A673 (cell line): ENCODE results near the gene ABHD17C. TPM values are rescaled to one million over a fixed set of nuclear protein-coding genes. Genes with fewer than 3 reads are reported as not detected.

Experiments used
- BruUV-seq: library from RNA; stranded (reverse); fragments of 400-500 nt; replicated peaks from 2 replicates; lab custom pipeline; 2021; lab: Mats Ljungman, UMichigan
- CTCF ChIA-PET: fragments of 300-600 bp; sonication (Branson Sonifier 250); formaldehyde crosslinking; loops from one replicate; lab custom pipeline; 2022; ENCODE audit warnings: antibody characterized with exemption; lab: Charles Lee
- POLR2A ChIA-PET: fragments of 300-600 bp; sonication (Branson Sonifier 250); formaldehyde crosslinking; loops from one replicate; lab custom pipeline; 2022; ENCODE audit warnings: antibody characterized with exemption; ENCODE audit not compliant: low non-redundant PET; lab: Charles Lee
- DNase-seq: peaks from one replicate; pipeline ENCODE4 v3.0.0-alpha.2; 2015; ENCODE audit warnings: low spot score
- H3K27ac ChIP-seq: fragments of 200-600 bp; sonication (generic); 2 replicates; pipeline ENCODE4 v1.5.1; 2016; ENCODE audit warnings: mixed run types, low read depth, mild to moderate bottlenecking, mixed read lengths, antibody characterized with exemption, low read length; ENCODE audit not compliant: poor library complexity, severe bottlenecking
- H3K27me3 ChIP-seq: fragments of 200-600 bp; sonication (generic); replicated peaks from 2 replicates; pipeline ENCODE4 v1.6.1; 2017; ENCODE audit warnings: mixed run types, low read depth, mild to moderate bottlenecking, mixed read lengths, antibody characterized with exemption, low read length; ENCODE audit not compliant: insufficient read depth, poor library complexity
- H3K36me3 ChIP-seq: fragments of 200-600 bp; sonication (generic); 2 replicates; pipeline ENCODE4 v1.6.1; 2016; ENCODE audit warnings: mixed run types, mild to moderate bottlenecking, mixed read lengths, antibody characterized with exemption, low read length; ENCODE audit not compliant: insufficient read depth, poor library complexity, severe bottlenecking
- H3K4me1 ChIP-seq: fragments of 200-600 bp; sonication (generic); 2 replicates; pipeline ENCODE4 v1.6.1; 2017; ENCODE audit warnings: mixed run types, mild to moderate bottlenecking, mixed read lengths, antibody characterized with exemption, low read length; ENCODE audit not compliant: insufficient read depth, poor library complexity, severe bottlenecking
- H3K4me3 ChIP-seq: fragments of 200-600 bp; sonication (generic); 2 replicates; pipeline ENCODE4 v1.5.1; 2016; ENCODE audit warnings: low read depth, mixed run types, mild to moderate bottlenecking, mixed read lengths, low read length; ENCODE audit not compliant: poor library complexity, severe bottlenecking
- H3K9me3 ChIP-seq: fragments of 200-600 bp; sonication (generic); 2 replicates; pipeline ENCODE4 v1.6.1; 2016; ENCODE audit warnings: mixed run types, low read depth, mild to moderate bottlenecking, mixed read lengths, antibody characterized with exemption, low read length; ENCODE audit not compliant: poor library complexity, severe bottlenecking
- EZH2 ChIP-seq: fragments of 200-600 bp; sonication (generic); IDR thresholded peaks from 2 replicates; pipeline ENCODE4 v1.6.1; 2017; ENCODE audit warnings: borderline replicate concordance, low read depth, mild to moderate bottlenecking, mixed read lengths, antibody characterized with exemption, low read length; ENCODE audit not compliant: poor library complexity, severe bottlenecking
- intact Hi-C: fragments of 100-400 bp; cut with micrococcal nuclease; formaldehyde crosslinking; loops from one replicate; pipeline ENCODE4 v1.10.0; 2022; ENCODE audit not compliant: unreplicated experiment
- total RNA-seq: library from RNA; stranded (reverse); gene quantifications from 2 replicates; pipeline ENCODE4 v1.2.3, GENCODE V29; 2021
- TF ChIP-seq, protein P1 (sequence below): fragments of 300-800, 200-600 bp; sonication (generic); conservative IDR thresholded peaks from 2 replicates; pipeline ENCODE4 v1.5.1; 2017; ENCODE audit warnings: low read depth, mild to moderate bottlenecking, antibody characterized with exemption, low read length, moderate library complexity, mixed read lengths

Gene ABHD17C
- total RNA-seq, 1 experiment from 2014 or later: 9.9 TPM

DNA sequence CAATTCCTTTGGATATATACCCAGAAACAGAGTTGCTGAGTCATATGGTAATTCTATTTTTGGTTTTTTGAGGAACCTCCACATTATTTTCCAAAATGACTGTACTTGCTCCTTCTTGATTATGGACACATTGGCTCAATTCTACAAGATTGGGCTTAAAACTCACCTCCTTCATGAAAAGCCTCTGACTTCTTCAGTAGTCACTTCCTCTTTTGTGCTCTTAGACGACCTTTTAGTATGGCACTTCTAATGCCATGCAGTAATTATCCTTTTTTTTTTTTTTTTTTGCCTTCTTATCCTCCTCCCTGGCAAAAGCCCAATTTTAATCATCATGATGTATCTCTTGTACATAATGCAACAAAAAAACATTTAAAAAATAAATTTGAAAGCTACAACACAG, 33.0 kb upstream of the ABHD17C start:
- intact Hi-C loops: loop anchor here (10.0 kb wide), 1 partner anchor 113 kb away; the partner anchor contains the start of gene CEMIP
- H3K4me1 ChIP-seq: no peaks in the 10 kb centered on the region
- no peaks in the 10 kb centered on the region for H3K36me3 ChIP-seq
- ChIA-PET POLR2A (no interaction called here), CTCF (no interaction called here)
- no peak overlapping the region for H3K4me3 ChIP-seq
- no peaks in the 10 kb centered on the region for H3K27me3 ChIP-seq
- TF ChIP-seq, protein P1, sequence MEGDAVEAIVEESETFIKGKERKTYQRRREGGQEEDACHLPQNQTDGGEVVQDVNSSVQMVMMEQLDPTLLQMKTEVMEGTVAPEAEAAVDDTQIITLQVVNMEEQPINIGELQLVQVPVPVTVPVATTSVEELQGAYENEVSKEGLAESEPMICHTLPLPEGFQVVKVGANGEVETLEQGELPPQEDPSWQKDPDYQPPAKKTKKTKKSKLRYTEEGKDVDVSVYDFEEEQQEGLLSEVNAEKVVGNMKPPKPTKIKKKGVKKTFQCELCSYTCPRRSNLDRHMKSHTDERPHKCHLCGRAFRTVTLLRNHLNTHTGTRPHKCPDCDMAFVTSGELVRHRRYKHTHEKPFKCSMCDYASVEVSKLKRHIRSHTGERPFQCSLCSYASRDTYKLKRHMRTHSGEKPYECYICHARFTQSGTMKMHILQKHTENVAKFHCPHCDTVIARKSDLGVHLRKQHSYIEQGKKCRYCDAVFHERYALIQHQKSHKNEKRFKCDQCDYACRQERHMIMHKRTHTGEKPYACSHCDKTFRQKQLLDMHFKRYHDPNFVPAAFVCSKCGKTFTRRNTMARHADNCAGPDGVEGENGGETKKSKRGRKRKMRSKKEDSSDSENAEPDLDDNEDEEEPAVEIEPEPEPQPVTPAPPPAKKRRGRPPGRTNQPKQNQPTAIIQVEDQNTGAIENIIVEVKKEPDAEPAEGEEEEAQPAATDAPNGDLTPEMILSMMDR: no peak
- no peak for TF ChIP-seq EZH2
- no peak for DNase-seq
- H3K9me3 ChIP-seq: no peaks in the 10 kb centered on the region
- H3K27ac ChIP-seq: no peak overlapping the region
- BruUV-seq: no TSS peak

DNA sequence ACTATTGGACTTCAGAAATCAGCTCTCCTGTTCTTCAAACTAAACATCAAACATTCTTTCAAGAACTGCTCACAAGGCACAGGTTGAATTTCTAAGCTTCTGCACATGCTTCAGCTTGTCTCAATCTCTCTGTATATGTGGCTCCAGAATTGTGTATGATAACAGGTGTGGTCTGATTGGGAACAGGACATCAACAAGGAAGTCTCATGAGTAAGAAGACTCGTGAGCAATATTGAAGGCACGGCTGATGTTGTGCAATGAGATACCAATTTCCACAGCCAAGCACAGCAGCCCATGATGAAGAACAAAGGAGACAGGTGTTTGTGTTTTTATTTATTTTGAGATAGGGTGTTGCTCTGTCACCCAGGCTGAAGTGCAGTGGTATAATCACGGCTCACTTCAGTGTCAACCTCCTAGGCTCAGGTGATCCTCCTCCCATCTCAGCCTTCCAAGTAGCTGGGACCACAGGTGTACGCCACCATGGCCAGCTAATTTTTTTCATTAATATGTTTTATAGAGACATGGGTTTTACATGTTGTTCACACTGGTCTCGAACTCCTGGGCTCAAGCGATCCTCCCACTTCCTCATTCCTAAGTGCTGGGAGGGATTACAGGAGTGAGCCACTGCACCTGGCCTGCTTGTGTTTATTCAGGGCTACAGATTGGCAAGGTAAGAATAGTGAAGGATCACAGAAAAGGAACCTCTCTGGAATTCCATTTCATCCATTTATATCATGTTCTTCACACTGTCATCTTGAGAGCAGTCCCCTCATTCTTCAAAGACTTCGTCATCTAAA, 32.2 kb upstream of the ABHD17C start:
- no peaks in the 10 kb centered on the region for H3K4me1 ChIP-seq
- POLR2A ChIA-PET: no interaction called here
- no peak overlapping the region for H3K27ac ChIP-seq
- H3K36me3 ChIP-seq: no peaks in the 10 kb centered on the region
- no TSS peak for BruUV-seq
- TF ChIP-seq, protein P1: no peak
- no peak for TF ChIP-seq EZH2
- H3K27me3 ChIP-seq: no peaks in the 10 kb centered on the region
- DNase-seq: no peak
- CTCF ChIA-PET: no interaction called here
- H3K9me3 ChIP-seq: no peaks in the 10 kb centered on the region
- intact Hi-C loops: loop anchor here (10.0 kb wide), 1 partner anchor 112 kb away; the partner anchor contains the start of gene CEMIP
- no peak overlapping the region for H3K4me3 ChIP-seq

DNA sequence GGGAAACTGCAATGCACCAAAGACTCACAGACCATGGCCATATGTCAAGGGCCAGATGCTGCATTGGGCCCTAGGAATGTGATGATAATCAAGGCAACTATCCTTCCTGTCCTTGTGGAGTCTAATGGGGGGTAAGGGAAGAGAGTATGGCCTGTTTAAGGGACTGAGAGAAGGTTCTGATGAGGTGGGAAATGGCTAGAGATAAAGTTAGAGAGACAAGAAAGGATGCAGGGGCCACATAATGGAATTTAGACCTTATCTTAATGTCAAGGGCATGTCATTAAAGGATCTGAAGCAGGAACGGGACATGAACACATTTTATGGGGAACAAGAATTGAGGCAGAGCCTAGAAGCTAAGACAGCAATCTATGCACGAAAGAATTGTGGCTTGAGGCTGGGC, 30.0 kb upstream of the ABHD17C start:
- no TSS peak for BruUV-seq
- no peak overlapping the region for H3K4me3 ChIP-seq
- H3K9me3 ChIP-seq: no peaks in the 10 kb centered on the region
- H3K27ac ChIP-seq: no peak overlapping the region
- ChIA-PET POLR2A (no interaction called here), CTCF (no interaction called here)
- intact Hi-C loops: loop anchor here (10.0 kb wide), 1 partner anchor 110 kb away; the partner anchor contains the start of gene CEMIP
- H3K36me3 ChIP-seq: no peaks in the 10 kb centered on the region
- no peak for TF ChIP-seq EZH2
- TF ChIP-seq, protein P1: no peak
- no peaks in the 10 kb centered on the region for H3K4me1 ChIP-seq
- DNase-seq: no peak
- H3K27me3 ChIP-seq: no peaks in the 10 kb centered on the region
